Left lung (tissue), 10 donors: ENCODE measurements around the gene GMDS. TPM values are rescaled to one million over a fixed set of nuclear protein-coding genes. Genes with fewer than 3 reads are reported as not detected.

Source experiments
- ATAC-seq: fragments of 200-7000 bp; cut with Tn5 transposase; one replicate; pipeline ENCODE4 v1.9.1; 2020; ENCODE audit warnings: moderate library complexity
- DNase-seq, 4 donors: peaks; one replicate each; pipeline ENCODE4 v3.0.0-alpha.2; 2013 to 2020
- H3K27ac ChIP-seq, 2 donors: fragments of 200-600 bp; sonication (generic) in 1 of 2; one replicate each; pipeline versions ENCODE4 v1.5.0 to v1.8.0; 2020 to 2021
- H3K27me3 ChIP-seq, 2 donors: fragments of 200-600 bp; sonication (generic) in 1 of 2; one replicate each; pipeline versions ENCODE4 v1.5.0 to v1.8.0; 2020 to 2021
- H3K36me3 ChIP-seq, 2 donors: fragments of 200-600 bp; sonication (generic) in 1 of 2; one replicate each; pipeline versions ENCODE4 v1.5.0 to v1.8.0; 2020 to 2021
- H3K4me1 ChIP-seq, 2 donors: fragments of 200-600 bp; one replicate each; pipeline ENCODE4 v1.8.0; 2021
- H3K4me3 ChIP-seq, 2 donors: fragments of 200-600 bp; sonication (generic) in 1 of 2; one replicate each; pipeline versions ENCODE4 v1.5.0 to v1.8.0; 2020 to 2021; ENCODE audit warnings: mild to moderate bottlenecking in 1 of 2
- H3K9me3 ChIP-seq, 2 donors: fragments of 200-600 bp; sonication (generic) in 1 of 2; one replicate each; pipeline versions ENCODE4 v1.5.0 to v1.8.0; 2020 to 2021
- CTCF ChIP-seq, 2 donors: fragments of 200-600 bp; sonication (generic) in 1 of 2; IDR thresholded peaks; one replicate each; pipeline versions ENCODE4 v1.5.0 to v1.8.0; 2021; ENCODE audit warnings: antibody characterized with exemption in 2 of 2
- intact Hi-C, 2 donors: fragments of 100-400 bp; cut with DNase I; formaldehyde crosslinking; loops; one replicate each; pipeline versions ENCODE4 v1.11.2 to v1.14.2; 2022
- polyA plus RNA-seq, 6 donors: library from polyadenylated mRNA; unstranded; fragments of 120-200 nt; gene quantifications; one replicate each; pipeline ENCODE4 v1.2.1, GENCODE V29; 2013; ENCODE audit not compliant: insufficient read length in 6 of 6
- total RNA-seq, 2 donors: library from RNA; stranded (reverse); fragmentation: NEBNext Ultra II Directional; extraction: Animal tissue kit (Norgen Biotek cat#: 25700); gene quantifications; one replicate each; pipeline ENCODE4 v1.2.1, GENCODE V29; 2021
- donor health status: DM: no; HTN: yes; CAD: no.
- donor health status: DM: no; HTN: no; CAD: no.

Gene GMDS
- total and polyA plus RNA-seq, 8 donors: 16.5 to 25.4 (median 21.2) TPM

GRCh38 chr6:1581120-1581991, 664.0 kb downstream of the GMDS start:
- Histone ChIP-seq H3K36me3 (no peaks in the 10 kb centered on the region), H3K9me3 (no peaks in the 10 kb centered on the region), H3K27me3 (no peaks in the 10 kb centered on the region), H3K27ac (no peak overlapping the region), H3K4me3 (no peak overlapping the region), H3K4me1 (no peaks in the 10 kb centered on the region)
- intact Hi-C loops: no loop called here
- TF ChIP-seq CTCF (IDR thresholded peaks at IDR 0.05): no peak
- no peak for ATAC-seq
- no peak for DNase-seq

- Histone ChIP-seq H3K36me3 (no peaks in the 10 kb centered on the region), H3K27ac (no peak overlapping the region), H3K4me3 (no peak overlapping the region), H3K27me3 (no peaks in the 10 kb centered on the region), H3K4me1 (no peaks in the 10 kb centered on the region), H3K9me3 (no peaks in the 10 kb centered on the region)
- intact Hi-C loops: no loop called here
- no peak for TF ChIP-seq CTCF (IDR thresholded peaks at IDR 0.05)
- ATAC-seq: no peak
- no peak for DNase-seq
These were observed 664.8 kb downstream of the GMDS start for GRCh38 chr6:1580585-1580984.

- Histone ChIP-seq H3K27me3 (no peaks in the 10 kb centered on the region), H3K4me3 (no peak overlapping the region), H3K4me1 (no peaks in the 10 kb centered on the region), H3K9me3 (no peaks in the 10 kb centered on the region), H3K36me3 (no peaks in the 10 kb centered on the region), H3K27ac (no peak overlapping the region)
- no peak for ATAC-seq
- intact Hi-C loops: no loop called here
- no peak for DNase-seq
- TF ChIP-seq CTCF (IDR thresholded peaks at IDR 0.05): no peak
These were observed 665.3 kb downstream of the GMDS start for GRCh38 chr6:1580109-1580508.

- H3K4me1 ChIP-seq: no peaks in the 10 kb centered on the region
- no peaks in the 10 kb centered on the region for H3K27me3 ChIP-seq
- TF ChIP-seq CTCF (IDR thresholded peaks at IDR 0.05): no peak
- H3K9me3 ChIP-seq: no peaks in the 10 kb centered on the region
- DNase-seq (no peak), ATAC-seq (no peak)
- intact Hi-C loops: no loop called here
- no peaks in the 10 kb centered on the region for H3K36me3 ChIP-seq
- no peak overlapping the region for H3K27ac ChIP-seq
- no peak overlapping the region for H3K4me3 ChIP-seq
These were observed 666.3 kb downstream of the GMDS start for GRCh38 chr6:1579096-1579495.

GRCh38 chr6:1577896-1578745, 667.3 kb downstream of the GMDS start:
- ATAC-seq: no peak
- Histone ChIP-seq H3K4me3 (no peak overlapping the region), H3K27me3 (no peaks in the 10 kb centered on the region), H3K4me1 (no peaks in the 10 kb centered on the region), H3K27ac (no peak overlapping the region), H3K9me3 (no peaks in the 10 kb centered on the region), H3K36me3 (no peaks in the 10 kb centered on the region)
- intact Hi-C loops: no loop called here
- DNase-seq: no peak
- no peak for TF ChIP-seq CTCF (IDR thresholded peaks at IDR 0.05)
